GM04503 (cell line): ENCODE measurements around the gene ISG15.
"Not testable (repeated sequence)": the region's sequence is repeated elsewhere in the genome, so short reads cannot be mapped to it uniquely, and the experiment has no call there.

Source experiments
- DNase-seq: peaks from one replicate; pipeline ENCODE4 v3.0.0-alpha.2; 2012; ENCODE audit warnings: low read depth

ISG15 gene

GRCh38 chr1:1030867-1031658 is 17.8 kb downstream of the ISG15 start:
- DNase-seq: not testable (repeated sequence)

GRCh38 chr1:1031659-1032235 is 18.4 kb downstream of the ISG15 start:
- no peak for DNase-seq

GRCh38 chr1:1032424-1032823 is 19.1 kb downstream of the ISG15 start:
- DNase-seq: no peak

DNA sequence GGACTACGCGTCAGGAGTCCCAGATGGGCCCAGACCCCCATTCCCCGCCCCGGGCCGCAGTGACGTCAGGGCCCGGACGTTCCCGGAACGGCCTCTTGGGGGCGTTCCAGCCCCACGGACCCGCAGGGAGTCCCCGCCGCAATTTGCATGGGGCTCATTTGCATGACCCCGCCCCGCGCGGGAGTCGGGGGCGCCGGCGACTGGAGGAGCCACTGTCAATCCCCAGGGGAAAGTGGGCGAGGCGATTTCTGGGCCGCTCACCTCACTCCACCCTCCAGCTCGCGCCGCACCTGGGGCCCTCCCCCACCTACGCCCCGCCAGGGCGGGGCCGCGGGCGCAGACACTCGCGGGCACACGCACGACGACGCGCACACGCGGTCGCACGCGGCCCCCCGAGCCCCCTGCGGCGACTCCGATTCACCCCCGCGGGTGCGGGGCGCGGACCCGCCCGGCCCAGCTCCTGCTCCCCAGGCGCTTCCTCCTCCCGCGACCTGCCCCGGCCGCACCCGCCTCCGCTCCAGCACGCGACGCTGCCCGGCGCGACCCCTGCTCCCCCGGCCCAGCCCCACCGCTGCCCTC is 19.8 kb downstream of the ISG15 start:
- no peak for DNase-seq

DNA sequence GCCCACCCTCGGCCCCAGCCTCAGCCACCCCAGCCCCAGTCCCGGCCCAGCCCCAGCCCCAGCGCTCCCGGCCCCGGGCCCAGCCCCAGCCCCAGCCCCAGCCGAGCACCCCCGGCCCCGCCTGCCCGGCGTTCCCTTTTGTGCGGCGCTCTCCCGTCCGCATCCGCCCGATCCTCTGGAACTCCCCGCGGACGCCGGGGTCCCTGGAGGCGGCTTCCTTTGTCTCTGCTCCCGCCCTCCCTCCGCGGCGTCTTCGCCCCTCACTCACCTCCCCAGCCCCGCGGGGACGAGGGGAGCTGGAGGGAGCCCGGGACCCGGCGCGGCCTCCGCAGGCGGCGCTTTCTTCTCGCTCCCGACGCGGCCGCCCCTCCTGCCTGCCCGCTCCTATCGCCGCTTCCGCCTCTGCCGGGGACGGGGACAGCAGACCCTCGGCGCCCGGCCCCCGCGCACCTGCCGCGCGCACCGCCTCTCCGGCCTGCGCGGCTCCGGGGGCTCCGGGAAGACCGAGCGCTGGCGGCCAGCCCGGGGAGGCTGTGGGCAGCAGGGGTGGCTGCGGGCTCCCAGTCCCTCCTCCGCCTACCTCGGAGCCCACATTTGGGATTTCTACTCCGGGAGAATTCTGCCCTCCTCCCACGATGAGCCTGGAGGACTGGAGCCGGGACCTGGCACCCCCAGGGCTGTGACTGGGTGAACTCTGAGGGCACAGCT is 20.6 kb downstream of the ISG15 start:
- DNase-seq: no peak

DNA sequence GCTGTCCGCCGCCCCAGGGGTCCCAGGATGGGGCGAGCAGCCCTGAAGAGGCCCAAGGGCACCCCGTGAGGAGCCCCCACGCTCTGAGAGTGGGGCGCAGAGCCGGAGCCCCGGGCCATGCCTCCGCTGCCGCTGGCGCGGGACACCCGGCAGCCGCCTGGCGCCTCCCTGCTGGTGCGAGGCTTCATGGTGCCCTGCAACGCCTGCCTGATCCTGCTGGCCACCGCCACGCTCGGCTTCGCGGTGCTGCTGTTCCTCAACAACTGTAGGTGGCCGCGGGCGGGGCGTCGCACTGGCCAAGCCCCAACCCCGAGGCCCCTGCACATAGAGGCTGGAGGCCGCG is 21.1 kb downstream of the ISG15 start:
- no peak for DNase-seq

DNA sequence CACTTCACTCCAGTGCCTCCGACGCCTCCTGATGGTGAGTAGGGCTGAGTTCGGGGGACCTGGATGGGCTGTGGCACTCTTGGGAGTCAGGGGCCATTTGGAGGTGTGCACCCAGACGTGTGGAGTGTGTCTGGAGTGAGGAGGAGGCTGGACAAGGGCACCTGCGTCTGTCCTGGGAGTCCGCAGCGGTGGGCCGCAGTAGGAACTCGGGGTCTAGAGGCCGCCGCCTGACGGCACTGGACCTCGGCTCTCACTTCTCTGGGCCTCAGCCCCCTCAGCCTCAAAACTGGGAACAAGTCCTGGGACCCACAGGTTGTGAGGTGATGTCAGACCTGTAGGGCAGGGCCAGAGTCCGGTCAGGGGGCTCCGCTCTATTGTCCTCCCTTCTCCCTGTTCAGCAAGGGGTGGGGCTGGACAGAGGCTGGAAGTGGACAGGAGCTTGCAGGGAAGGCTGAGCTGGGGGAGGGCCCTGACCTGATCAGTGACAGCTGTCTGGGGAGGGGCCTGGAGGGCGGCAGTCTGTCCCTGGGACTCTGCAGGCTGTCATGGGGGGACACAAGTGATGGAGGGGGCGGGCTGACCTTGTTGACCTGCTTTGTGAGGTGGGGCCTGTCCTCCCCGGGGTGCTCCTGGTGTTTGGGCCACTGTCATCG is 22.1 kb downstream of the ISG15 start:
- no peak for DNase-seq

- DNase-seq: no peak
These were observed 24.4 kb downstream of the ISG15 start for GRCh38 chr1:1037366-1038327.

- no peak for DNase-seq
These were observed 25.4 kb downstream of the ISG15 start for GRCh38 chr1:1038694-1039093.

GRCh38 chr1:1039145-1039910 is 26.0 kb downstream of the ISG15 start:
- no peak for DNase-seq

- no peak for DNase-seq
These were observed 27.0 kb downstream of the ISG15 start for GRCh38 chr1:1040004-1040991.

- no peak for DNase-seq
These were observed 27.8 kb downstream of the ISG15 start for GRCh38 chr1:1041092-1041523.

DNA sequence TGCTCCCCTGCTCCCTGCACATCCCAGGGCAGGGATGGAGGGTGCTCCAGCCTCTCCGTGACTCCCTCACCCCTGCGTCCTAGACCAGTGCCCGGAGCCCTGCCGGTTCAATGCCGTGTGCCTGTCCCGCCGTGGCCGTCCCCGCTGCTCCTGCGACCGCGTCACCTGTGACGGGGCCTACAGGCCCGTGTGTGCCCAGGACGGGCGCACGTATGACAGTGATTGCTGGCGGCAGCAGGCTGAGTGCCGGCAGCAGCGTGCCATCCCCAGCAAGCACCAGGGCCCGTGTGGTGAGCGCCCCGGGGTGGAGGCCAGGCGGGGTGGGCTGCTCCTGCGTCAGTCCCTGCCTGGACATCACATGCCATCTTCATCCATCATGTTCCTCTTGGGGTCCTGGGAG is 28.6 kb downstream of the ISG15 start:
- no peak for DNase-seq

DNA sequence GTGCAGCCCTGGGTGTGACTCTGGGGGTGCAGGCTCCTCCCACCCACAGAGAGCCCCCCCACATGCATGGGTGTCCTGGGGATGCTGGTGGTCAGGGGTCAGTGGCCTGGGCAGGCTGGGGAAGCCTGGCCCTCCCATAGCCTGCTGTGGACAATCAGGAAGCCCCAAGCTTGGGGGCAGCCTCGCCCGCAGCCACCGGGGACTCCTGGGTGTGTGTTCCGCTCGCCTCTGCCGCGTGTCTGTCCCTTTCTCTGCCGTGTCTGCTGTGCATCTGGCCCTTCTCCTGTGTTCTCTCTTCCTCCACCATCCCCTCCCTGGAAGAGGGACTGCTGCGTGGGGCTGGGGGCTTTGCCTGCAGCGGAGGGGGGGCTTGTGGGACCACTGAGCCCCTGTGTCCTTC is 29.5 kb downstream of the ISG15 start:
- no peak for DNase-seq

DNA sequence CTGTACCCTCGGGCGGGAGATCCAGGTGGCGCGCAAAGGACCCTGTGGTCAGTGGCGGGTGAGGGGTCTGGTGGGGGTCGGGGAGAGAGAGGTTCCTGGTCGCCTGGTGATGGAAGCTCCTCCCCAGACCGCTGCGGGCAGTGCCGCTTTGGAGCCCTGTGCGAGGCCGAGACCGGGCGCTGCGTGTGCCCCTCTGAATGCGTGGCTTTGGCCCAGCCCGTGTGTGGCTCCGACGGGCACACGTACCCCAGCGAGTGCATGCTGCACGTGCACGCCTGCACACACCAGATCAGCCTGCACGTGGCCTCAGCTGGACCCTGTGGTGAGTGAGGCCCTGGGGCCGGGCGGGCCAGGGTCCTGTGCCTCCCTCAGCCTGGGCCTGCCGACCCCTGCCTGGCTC is 30.1 kb downstream of the ISG15 start:
- no peak for DNase-seq

DNA sequence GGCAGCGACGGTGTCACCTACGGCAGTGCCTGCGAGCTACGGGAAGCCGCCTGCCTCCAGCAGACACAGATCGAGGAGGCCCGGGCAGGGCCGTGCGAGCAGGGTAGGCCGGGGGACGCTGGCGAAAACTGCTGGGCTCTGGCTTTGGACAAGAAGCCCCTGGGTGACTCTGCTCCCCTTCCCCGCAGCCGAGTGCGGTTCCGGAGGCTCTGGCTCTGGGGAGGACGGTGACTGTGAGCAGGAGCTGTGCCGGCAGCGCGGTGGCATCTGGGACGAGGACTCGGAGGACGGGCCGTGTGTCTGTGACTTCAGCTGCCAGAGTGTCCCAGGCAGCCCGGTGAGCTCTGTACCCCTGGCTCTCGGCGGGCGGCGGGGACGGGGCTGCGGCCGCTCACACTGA is 30.6 kb downstream of the ISG15 start:
- no peak for DNase-seq

DNA sequence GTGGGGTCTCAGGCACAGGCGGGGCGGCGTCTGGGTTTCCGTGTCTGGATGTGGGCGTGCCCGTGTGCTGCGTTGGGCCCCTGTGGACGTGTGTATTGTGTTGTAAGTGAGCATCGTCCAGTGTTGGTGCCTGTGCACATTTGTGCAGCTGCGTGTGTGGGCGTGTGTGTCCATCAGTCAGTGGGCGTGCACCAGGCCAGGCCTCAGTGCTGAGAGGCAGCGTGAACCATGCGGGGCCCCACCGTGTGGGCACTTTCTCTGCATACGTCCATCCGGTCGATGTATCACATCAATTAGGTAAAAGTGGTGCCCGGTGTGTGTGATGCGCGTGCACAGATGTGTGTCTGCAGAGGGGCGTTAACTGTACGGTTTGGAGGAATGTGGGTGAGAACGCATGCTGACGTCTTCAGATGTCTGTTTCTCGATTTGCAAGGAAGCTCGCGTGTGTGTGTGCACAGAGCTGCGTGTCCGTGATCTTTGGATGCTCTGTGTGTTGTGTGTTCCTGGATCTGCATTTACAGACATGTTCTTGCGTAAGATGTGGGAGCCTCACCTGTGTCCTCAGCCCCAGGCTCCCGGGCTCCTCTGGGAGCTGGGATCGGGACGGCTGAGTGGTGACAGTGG is 31.3 kb downstream of the ISG15 start:
- no peak for DNase-seq

DNA sequence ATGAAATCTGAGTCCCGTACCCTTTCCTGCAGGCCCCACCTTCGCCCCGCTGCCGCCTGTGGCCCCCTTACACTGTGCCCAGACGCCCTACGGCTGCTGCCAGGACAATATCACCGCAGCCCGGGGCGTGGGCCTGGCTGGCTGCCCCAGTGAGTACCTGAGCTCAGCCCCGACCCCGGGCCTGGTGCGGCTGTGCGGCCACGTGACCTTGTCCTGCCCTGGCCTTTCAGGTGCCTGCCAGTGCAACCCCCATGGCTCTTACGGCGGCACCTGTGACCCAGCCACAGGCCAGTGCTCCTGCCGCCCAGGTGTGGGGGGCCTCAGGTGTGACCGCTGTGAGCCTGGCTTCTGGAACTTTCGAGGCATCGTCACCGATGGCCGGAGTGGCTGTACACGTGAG is 31.8 kb downstream of the ISG15 start:
- DNase-seq: no peak

DNA sequence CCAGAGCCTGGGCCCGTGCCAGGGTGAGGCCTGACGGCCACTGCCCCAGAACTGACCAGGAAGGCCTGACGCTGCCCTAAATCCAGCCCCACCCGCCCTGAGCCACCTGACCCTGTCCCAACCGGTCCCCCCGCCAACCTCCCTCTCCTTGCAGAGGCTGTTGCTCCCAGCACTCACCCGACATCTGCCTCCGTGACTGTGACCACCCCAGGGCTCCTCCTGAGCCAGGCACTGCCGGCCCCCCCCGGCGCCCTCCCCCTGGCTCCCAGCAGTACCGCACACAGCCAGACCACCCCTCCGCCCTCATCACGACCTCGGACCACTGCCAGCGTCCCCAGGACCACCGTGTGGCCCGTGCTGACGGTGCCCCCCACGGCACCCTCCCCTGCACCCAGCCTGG is 32.9 kb downstream of the ISG15 start:
- DNase-seq: no peak
